ENCODE results near the gene CAMK2D. TPM values are rescaled to one million over a fixed set of nuclear protein-coding genes. Genes with fewer than 3 reads are reported as not detected.

CAMK2D gene
- total and polyA plus RNA-seq, 2 experiments from 2014 or later: 4.9 to 14.6 TPM

DNA sequence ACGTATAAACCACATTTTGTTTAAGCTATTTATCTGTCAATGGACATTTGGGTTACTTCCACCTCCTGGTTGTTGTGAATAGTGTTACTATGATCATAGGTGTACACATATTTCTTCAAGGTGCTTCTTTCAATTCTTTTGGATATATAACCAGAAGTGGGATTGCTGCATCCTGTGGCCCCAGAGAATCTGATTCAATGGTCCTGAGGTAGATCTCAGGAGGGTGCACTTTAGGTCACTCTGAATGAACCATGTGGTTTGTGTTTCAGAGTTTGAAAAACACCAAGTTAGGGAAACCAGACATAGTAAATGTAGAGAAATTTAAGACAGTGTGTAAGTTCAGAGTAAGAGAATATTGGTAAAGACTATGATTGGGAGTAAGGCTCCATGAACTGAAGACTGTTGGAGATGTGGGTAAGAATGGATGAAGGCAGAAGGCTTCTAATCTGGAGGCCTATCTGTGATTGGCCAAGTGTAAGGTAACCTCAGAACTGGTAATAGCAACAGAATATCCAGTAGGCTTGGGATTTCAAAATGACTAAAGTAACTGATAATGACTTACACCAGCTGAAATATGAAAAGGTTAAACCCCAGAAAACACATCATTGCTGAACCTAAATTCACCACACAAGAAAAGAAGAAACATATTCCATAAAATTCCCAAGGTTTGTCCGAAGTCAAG lies 236.9 kb downstream of the CAMK2D start:
- H3K4me1 Mint-ChIP-seq: peaks cover 10% of the 10 kb centered on the region; the same call in 2 of the 3 replicates
- no peak for ATAC-seq
- TF ChIP-seq CREB1 (CRISPR knock-in tag; IDR thresholded peaks at IDR 0.05; ENCODE audit: low read depth): no peak
- TF ChIP-seq, protein P1, sequence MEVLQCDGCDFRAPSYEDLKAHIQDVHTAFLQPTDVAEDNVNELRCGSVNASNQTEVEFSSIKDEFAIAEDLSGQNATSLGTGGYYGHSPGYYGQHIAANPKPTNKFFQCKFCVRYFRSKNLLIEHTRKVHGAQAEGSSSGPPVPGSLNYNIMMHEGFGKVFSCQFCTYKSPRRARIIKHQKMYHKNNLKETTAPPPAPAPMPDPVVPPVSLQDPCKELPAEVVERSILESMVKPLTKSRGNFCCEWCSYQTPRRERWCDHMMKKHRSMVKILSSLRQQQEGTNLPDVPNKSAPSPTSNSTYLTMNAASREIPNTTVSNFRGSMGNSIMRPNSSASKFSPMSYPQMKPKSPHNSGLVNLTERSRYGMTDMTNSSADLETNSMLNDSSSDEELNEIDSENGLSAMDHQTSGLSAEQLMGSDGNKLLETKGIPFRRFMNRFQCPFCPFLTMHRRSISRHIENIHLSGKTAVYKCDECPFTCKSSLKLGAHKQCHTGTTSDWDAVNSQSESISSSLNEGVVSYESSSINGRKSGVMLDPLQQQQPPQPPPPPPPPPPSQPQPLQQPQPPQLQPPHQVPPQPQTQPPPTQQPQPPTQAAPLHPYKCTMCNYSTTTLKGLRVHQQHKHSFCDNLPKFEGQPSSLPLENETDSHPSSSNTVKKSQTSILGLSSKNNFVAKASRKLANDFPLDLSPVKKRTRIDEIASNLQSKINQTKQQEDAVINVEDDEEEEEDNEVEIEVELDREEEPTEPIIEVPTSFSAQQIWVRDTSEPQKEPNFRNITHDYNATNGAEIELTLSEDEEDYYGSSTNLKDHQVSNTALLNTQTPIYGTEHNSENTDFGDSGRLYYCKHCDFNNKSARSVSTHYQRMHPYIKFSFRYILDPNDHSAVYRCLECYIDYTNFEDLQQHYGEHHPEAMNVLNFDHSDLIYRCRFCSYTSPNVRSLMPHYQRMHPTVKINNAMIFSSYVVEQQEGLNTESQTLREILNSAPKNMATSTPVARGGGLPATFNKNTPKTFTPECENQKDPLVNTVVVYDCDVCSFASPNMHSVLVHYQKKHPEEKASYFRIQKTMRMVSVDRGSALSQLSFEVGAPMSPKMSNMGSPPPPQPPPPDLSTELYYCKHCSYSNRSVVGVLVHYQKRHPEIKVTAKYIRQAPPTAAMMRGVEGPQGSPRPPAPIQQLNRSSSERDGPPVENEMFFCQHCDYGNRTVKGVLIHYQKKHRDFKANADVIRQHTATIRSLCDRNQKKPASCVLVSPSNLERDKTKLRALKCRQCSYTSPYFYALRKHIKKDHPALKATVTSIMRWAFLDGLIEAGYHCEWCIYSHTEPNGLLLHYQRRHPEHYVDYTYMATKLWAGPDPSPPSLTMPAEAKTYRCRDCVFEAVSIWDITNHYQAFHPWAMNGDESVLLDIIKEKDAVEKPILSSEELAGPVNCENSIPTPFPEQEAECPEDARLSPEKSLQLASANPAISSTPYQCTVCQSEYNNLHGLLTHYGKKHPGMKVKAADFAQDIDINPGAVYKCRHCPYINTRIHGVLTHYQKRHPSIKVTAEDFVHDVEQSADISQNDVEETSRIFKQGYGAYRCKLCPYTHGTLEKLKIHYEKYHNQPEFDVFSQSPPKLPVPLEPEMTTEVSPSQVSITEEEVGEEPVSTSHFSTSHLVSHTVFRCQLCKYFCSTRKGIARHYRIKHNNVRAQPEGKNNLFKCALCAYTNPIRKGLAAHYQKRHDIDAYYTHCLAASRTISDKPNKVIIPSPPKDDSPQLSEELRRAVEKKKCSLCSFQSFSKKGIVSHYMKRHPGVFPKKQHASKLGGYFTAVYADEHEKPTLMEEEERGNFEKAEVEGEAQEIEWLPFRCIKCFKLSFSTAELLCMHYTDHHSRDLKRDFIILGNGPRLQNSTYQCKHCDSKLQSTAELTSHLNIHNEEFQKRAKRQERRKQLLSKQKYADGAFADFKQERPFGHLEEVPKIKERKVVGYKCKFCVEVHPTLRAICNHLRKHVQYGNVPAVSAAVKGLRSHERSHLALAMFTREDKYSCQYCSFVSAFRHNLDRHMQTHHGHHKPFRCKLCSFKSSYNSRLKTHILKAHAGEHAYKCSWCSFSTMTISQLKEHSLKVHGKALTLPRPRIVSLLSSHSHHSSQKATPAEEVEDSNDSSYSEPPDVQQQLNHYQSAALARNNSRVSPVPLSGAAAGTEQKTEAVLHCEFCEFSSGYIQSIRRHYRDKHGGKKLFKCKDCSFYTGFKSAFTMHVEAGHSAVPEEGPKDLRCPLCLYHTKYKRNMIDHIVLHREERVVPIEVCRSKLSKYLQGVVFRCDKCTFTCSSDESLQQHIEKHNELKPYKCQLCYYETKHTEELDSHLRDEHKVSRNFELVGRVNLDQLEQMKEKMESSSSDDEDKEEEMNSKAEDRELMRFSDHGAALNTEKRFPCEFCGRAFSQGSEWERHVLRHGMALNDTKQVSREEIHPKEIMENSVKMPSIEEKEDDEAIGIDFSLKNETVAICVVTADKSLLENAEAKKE (CRISPR knock-in tag; IDR thresholded peaks at IDR 0.05): no peak
- no peak for TF ChIP-seq POLR2AphosphoS5 (IDR thresholded peaks at IDR 0.05; ENCODE audit: low read depth)
- TF ChIP-seq REST (IDR thresholded peaks at IDR 0.05; ENCODE audit: unreplicated experiment): no peak
- no peak for TF ChIP-seq ETS1 (IDR thresholded peaks at IDR 0.05)
- TF ChIP-seq CTCF (conservative IDR thresholded peaks at IDR 0.05; ENCODE audit: low read depth in 2 of 2): no peak
- no peak for TF ChIP-seq JUNB (IDR thresholded peaks at IDR 0.05; ENCODE audit: unreplicated experiment)
- TF ChIP-seq NANOG (IDR thresholded peaks at IDR 0.05; ENCODE audit: borderline replicate concordance): no peak
- no peak for TF ChIP-seq ZNF331 (CRISPR knock-in tag; IDR thresholded peaks at IDR 0.05; ENCODE audit: low read depth)
- no peak for TF ChIP-seq STAT1 (IDR thresholded peaks at IDR 0.05; ENCODE audit: unreplicated experiment)
- TF ChIP-seq EZH2 (IDR thresholded peaks at IDR 0.05; ENCODE audit: low read depth, unreplicated experiment): no peak
- TF ChIP-seq ZNF114 (CRISPR knock-in tag; IDR thresholded peaks at IDR 0.05): no peak
- TF ChIP-seq EZH2phosphoT487 (IDR thresholded peaks at IDR 0.05; ENCODE audit: unreplicated experiment): no peak
- no peak overlapping the region for H3K4me3 ChIP-seq
- no peaks in the 10 kb centered on the region for H3F3A ChIP-seq (replicated peaks; ENCODE audit: low read depth)
- no peak overlapping the region for H3K4me3 Mint-ChIP-seq
- no peaks in the 10 kb centered on the region for H3K79me2 ChIP-seq (replicated peaks; ENCODE audit: insufficient read depth)
- H3K36me3 Mint-ChIP-seq (ENCODE audit: low read depth): no peaks in the 10 kb centered on the region
- no peak overlapping the region for H2AFZ ChIP-seq
- no peak overlapping the region for H3K27ac Mint-ChIP-seq
- no peak for DNase-seq (ENCODE audit: low spot score)
- no peak overlapping the region for H3K27ac ChIP-seq (ENCODE audit: low read depth)
- H3K27me3 ChIP-seq (ENCODE audit: insufficient read depth): no peaks in the 10 kb centered on the region
- H3K4me1 ChIP-seq (ENCODE audit: insufficient read depth): peaks cover 9% of the 10 kb centered on the region
- no peaks in the 10 kb centered on the region for H3K9me2 ChIP-seq (ENCODE audit: insufficient read depth)
- H4K20me1 ChIP-seq (replicated peaks; ENCODE audit: insufficient read depth): no peaks in the 10 kb centered on the region
- H3K9me3 Mint-ChIP-seq: no peaks in the 10 kb centered on the region
- H3K4me2 ChIP-seq: no peak overlapping the region
- H3K36me3 ChIP-seq (ENCODE audit: insufficient read depth): no peaks in the 10 kb centered on the region
- no peaks in the 10 kb centered on the region for H3K27me3 Mint-ChIP-seq (ENCODE audit: insufficient read depth, low read depth, poor library complexity)
